GM18526 (cell line): ENCODE data around the gene CXCL10.

Experiments
- POLR2A ChIP-seq: IDR thresholded peaks from 3 replicates; pipeline ENCODE4 v1.6.1; 2011; ENCODE audit not compliant: insufficient read length; ENCODE audit errors: extremely low read depth

The CXCL10 gene

DNA sequence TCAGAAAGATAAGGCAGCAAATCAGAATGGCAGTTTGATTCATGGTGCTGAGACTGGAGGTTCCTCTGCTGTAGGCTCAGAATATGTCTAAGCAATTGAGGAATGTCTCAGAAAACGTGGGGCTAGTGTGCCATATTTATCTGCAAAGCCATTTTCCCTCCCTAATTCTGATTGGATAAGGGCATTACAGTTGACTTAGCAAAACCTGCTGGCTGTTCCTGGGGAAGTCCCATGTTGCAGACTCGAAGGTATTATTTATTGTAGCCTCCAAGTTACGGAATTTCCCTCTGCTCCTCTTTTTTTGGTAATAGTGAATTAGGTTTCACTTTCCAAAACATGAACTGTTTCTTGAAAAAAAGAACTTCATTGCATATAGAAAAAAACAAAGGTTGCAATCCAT is at the start of gene CXCL10:
Gene CXCL10, minus strand, starts transcription at position 109 of the 400 bp plus-strand sequence. Its CDS starts 66 bp downstream, at position 43.
- TF ChIP-seq POLR2A: no peak

DNA sequence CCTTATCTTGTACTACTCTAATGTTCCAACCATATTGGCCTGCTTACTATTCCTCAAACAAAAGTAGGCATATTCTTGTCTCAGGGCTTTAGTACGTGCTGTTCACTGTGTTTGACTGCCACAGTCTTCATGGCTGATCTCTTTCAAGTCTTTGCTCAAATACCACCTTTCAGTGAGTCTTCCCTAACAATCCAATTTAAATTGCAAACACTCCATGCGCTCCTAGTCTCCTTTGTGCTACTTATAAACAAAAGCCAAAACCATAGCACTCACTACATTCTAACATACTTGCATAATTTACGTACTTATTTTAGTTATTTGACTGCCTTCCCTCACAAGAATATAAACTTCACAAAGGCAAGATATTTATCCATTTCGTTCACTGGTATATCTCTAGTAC is 49.5 kb upstream of the CXCL10 start:
- no peak for TF ChIP-seq POLR2A

GRCh38 chr4:76067652-76068286 is 44.5 kb upstream of the CXCL10 start:
- TF ChIP-seq POLR2A: no peak

DNA sequence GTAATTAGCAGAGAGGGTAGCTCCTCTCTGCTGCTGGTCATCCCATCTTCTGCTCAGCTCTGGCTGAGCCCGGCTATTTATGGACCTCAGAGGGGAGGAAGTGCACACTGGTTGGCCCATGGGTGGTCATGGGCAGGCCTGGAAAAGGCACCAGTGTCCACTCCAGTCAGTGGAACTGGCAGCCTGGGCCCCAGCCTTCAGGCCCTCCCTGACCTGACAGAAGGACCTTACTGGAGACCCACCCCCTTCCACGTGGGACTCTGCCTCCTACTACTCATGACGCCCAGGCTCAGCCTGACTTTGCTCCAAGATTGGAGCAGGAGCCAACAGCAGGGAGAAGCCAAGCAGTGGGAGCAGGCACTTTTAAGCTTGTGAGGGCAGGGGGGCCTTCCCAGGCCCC is 43.2 kb upstream of the CXCL10 start:
- TF ChIP-seq POLR2A: no peak

GRCh38 chr4:76061982-76062381 is 38.7 kb upstream of the CXCL10 start:
- no peak for TF ChIP-seq POLR2A

DNA sequence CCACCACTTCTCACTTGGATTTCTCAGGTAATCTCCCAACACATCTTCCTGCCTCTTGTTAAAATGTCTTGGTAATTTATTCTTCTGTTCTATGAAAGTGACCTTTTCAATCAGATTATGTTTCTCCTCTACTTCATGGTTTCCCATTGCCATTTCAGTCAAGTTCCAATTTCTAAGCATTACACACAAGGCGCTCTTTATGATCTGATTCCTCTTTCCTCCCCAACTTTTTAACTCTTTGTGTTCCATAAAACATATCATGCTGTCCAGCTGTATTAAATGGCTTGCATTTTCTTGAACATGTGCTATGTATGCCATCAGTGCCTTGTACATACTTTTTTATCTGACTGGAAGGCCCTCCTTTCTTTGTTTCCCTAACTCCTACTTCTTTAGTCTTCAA is 38.1 kb upstream of the CXCL10 start:
- TF ChIP-seq POLR2A: no peak

GRCh38 chr4:76060506-76060905 is 37.2 kb upstream of the CXCL10 start:
- no peak for TF ChIP-seq POLR2A

DNA sequence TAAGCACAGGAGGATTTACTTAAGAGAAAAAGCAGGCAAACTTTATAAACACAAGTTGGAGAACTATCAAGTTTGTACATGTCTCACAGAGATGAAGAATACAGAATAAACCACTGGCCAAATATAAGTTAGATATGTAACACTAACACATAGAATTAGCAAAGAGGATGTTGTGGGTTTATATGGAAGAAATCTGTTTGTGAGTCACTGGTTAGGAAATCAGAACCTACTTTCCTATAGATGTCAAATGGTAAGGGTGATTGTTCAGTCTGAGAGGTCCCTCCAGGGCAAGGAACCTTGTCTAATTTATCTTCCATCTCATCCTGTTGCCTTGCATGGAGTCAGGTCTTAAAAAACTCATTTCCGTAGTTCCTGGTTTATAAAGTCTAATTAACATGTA is 36.5 kb upstream of the CXCL10 start:
- no peak for TF ChIP-seq POLR2A

DNA sequence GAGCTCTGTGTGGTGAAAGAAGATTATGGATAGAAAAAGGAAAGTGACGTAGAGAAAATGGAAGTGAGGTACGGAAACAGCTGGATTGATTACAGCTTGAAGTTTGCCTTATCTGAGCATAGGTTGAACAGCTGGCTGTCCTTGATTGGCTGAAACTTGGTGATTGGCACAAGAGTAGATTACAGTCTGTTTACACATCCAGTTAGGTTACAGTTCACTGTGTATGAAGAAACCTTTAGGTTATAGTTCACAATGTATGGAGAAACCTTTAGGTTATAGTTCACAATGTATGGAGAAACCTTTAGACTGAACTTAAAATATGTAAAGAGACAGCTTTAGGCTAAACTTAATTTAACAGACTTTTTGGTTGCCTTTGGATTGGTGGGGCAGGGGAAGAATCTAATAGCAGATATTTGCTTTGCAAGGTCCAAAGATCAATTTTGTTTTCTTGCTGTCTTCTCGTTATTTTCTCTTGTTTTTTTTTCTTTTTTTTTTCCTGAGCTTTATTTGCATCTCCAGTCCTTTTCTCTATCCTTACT is 35.7 kb upstream of the CXCL10 start:
- no peak for TF ChIP-seq POLR2A

DNA sequence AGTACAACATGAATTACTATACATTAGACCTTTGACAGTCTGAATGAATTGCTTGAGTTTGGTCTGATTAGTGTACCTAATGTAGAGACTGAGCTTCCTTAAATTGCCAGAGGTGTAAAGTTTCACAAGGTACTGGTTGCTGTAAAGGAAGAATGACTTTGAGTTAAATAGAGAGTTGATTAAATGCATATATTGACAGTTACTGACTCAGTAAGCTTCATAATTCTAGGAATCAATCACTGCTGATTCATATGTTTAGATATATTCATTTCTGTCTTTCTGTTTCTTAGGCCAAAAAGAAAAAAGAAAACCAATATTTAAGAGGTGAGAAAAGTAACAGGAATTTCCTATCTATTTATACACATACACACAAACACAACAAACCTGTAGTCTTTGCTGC is 35.0 kb upstream of the CXCL10 start:
- TF ChIP-seq POLR2A: no peak

- TF ChIP-seq POLR2A: no peak
Observed at GRCh38 chr4:76055421-76055820, 32.1 kb upstream of the CXCL10 start.

GRCh38 chr4:76055016-76055415 is 31.7 kb upstream of the CXCL10 start:
- TF ChIP-seq POLR2A: no peak

- no peak for TF ChIP-seq POLR2A
Observed at GRCh38 chr4:76053730-76054129, 30.4 kb upstream of the CXCL10 start.

- no peak for TF ChIP-seq POLR2A
Observed at GRCh38 chr4:76036855-76037254, 13.6 kb upstream of the CXCL10 start.

DNA sequence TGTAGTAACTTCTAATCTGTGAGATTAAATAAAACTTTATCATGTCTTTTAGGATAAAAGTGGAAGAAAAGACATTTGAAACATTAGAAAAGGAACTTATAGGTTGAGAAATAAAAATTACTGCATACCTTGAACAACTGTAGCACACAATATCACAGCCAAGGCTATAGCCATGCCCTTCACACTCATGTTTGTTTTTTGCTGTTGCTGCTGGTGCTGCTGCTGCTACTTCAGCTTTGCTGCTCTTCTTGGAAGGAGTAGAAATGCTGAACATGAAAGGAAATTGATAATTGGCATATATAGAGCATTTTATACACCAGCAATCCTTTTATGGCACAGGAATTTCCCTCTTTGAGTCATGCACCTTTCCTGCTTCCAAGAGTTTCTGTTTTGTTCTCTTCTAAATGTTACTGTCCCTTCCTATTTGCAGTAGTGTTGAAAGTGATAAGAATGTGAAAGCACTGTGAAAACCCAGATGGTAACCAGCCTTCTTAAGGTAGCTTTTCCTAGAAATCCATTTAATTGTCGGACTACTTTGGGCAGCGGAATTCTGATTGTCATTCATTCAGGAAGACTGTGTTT is 12.6 kb upstream of the CXCL10 start, which contains the start of gene CXCL11:
Gene CXCL11, minus strand, starts transcription at position 272 of the 582 bp plus-strand sequence. Its CDS starts 83 bp downstream, at position 189.
- TF ChIP-seq POLR2A: no peak

DNA sequence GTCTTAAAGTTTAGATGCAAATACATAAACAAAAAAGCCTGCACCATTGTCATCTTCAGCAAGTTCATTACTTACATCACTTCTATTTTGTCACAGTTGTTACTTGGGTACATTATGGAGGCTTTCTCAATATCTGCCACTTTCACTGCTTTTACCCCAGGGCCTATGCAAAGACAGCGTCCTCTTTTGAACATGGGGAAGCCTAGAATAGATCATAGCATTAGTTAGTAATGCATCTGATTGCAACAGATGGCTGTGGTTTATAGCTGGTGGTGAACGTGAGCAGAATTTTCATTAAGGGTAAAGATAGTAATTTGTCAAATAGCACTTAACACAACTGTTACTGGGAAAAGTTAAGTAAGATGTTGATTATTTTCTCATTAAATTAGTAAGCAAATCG is 11.8 kb upstream of the CXCL10 start:
- no peak for TF ChIP-seq POLR2A

GRCh38 chr4:76029300-76029699 is 6.0 kb upstream of the CXCL10 start:
- TF ChIP-seq POLR2A: no peak
